ENCODE results near the gene OR10H4. TPM values are rescaled to one million over a fixed set of nuclear protein-coding genes. Genes with fewer than 3 reads are reported as not detected.
"Not testable (repeated sequence)": the region's sequence is repeated elsewhere in the genome, so short reads cannot be mapped to it uniquely, and the experiment has no call there.

The OR10H4 gene, protein sequence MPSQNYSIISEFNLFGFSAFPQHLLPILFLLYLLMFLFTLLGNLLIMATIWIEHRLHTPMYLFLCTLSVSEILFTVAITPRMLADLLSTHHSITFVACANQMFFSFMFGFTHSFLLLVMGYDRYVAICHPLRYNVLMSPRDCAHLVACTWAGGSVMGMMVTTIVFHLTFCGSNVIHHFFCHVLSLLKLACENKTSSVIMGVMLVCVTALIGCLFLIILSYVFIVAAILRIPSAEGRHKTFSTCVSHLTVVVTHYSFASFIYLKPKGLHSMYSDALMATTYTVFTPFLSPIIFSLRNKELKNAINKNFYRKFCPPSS
- not detected in 2 replicates for total RNA-seq (2014; rRNA removed; shearing (Covaris generic))

DNA sequence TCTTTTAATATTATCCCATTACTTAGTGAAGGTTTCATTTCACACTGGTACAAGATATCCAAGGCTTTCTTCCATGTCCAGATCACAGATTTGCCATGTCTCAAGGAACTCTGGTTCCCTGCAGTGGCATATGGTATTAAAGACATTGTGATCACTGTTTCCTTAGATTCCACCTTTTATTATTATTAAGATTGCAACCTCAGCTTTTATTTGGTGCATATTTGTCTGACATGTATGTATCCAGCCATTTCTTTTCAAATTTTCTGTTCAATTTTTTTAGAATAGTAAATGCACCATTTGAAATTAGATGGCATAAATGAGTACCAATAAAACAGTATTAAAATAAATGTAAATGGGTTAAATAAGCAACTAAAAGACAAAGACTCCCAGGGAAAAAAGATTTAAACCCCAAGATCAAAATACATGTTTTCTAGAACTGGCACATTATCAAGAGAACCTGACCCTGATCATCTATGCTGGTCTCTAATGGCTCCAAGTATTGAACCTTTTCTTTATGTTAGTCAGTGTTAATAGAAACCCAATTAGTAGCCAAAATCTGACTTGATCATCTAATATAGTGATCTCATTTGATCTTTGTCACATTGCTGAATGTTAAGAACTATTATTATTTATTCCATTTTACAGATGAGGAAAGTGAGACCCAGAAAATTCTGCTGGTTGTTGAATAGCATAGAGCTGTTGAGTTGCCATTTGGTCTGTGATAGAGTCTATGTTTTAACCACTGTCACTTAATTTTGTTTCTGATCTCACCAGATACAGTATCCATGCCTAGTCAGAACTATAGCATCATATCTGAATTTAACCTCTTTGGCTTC, at the start of gene OR10H4:
OR10H4 (plus strand) TSS at position 786 of the 836 bp plus-strand sequence; CDS start at position 786, 0 bp downstream.
- DNase-seq (ENCODE audit: low spot score) = no peak

DNA sequence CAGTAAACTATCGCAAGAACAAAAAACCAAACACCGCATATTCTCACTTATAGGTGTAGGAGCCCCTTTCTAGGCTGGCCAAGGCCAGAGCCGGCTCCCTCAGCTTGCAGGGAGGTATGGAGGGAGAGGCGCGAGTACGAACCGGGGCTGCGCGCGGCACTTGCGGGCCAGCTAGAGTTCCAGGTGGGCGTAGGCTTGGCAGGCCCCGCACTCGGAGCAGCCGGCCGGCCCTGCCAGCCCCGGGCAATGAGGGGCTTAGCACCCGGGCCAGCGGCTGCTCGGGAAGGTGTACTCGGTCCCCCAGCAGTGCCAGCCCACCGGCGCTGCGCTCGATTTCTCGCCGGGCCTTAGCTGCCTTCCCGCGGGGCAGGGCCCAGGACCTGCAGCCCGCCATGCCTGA, 49.2 kb upstream of the OR10H4 start:
- DNase-seq (ENCODE audit: low spot score) = not testable (repeated sequence)

DNA sequence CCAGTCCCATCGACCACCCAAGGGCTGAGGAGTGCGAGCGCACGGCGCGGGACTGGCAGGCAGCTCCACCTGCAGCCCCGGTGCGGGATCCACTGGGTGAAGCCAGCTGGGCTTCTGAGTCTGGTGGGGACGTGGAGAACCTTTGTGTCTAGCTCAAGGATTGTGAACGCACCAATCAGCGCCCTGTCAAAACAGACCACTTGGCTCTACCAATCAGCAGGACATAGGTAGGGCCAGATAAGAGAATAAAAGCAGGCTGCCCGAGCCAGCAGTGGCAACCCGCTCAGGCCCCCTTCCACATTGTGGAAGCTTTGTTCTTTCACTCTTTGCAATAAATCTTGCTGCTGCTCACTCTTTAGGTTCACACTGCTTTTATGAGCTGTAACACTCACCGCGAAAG, 48.8 kb upstream of the OR10H4 start:
- DNase-seq (ENCODE audit: low spot score) = not testable (repeated sequence)

DNA sequence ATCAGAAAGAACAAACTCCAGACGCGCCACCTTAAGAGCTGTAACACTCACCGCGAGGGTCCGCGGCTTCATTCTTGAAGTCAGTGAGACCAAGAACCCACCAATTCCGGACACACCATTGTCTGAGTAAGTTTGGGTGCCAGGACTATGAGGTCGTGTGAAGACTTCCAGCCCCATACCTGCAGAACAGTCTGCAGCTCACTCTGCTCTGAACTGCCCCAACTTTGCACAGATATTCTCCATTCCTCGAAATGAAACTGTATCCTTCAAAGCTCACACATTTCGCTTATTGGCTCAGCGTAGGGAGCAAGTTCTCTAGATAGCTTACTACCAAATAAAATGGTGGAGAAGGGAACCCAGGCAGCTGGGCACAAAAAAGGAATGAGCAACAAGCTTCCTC, 48.3 kb upstream of the OR10H4 start:
- no peak for DNase-seq (ENCODE audit: low spot score)

DNA sequence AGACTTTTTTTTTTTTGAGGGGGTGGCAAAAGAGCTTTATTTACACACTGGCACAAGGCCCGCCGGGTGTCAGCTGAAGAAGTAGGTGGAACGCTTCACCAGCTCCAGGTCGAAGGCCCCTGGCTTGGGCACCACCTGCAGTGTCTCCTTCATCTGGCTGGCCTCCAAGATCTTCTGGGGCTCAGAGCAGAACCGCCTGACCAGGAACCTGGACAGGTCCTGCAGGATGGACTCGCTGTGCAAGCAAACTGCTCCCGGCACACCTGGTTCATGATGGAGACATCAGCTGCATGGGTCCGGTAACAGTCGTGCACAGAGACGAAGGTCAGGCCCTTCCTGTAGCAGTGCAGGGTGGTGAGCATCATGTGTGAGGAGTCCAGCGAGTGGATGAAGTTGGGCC, 46.6 kb upstream of the OR10H4 start:
- no peak for DNase-seq (ENCODE audit: low spot score)

DNA sequence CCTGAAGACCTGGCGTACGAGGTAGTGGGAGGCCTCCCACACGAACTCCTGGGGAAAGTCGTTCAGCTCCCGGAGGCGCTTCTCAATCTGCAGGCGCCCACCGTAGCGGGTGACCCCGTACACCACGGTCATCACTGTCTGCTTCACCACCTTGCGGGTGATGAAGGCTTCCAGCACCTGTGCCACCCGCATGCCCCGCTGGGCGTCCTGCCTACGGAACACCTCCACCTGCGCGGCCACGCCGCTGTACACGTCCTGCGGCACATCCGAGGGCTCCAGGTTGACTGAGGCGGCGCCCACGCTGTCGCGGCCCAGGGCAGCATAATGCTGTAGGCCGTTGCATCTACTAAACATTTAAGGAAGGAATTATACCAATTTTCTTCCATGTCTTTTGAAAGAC, 45.9 kb upstream of the OR10H4 start:
- DNase-seq (ENCODE audit: low spot score) = not testable (repeated sequence)

DNA sequence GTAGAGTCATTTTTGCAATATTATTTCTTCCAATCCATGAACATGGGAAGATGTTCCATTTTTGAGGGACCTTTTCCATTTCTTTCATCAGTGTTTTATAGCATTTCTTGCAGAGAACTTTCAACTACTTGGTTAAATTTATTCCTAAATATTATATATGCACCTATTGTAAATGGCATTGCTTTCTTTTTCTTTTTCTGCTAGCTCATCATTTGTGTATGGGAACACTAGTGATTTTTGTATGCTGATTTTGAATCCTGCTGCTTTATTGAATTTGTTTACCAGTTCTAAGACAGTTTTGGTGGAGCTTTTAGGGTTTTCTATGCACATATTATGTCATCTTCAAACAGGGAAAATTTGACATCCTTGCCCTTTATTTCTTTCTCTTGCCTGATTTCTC, 43.8 kb upstream of the OR10H4 start:
- DNase-seq (ENCODE audit: low spot score) = no peak

DNA sequence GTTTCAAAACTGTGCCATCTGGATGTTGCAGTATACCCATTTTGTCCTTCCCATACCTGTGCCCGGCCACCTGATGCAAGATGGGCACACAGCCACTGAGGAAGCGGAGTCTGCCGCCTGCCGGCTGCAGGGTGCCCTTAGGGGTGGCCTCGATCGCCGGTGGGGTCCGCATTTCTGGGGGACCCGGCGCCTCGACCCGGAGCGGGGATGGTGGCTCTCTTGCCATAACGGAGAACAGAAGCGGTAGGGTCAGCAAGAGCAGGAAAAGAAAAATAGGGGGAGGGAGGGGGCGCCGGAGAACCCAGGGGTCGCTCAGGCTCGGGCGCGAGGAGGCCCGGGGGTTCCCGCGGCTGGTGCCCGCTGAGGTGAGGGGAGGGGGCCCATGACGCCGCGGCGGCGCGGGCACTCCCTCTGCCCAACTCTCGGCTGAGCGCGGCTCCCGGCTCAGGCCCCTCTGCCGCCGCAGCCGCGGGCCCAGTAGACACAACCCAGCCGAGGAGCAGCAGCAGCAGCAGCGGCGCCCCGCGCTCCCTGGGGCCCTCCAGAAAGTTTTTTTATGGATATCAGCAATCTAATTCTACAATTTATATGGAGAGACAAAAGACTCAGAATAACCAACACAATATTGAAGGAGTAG, 37.1 kb upstream of the OR10H4 start:
- no peak for DNase-seq (ENCODE audit: low spot score)

DNA sequence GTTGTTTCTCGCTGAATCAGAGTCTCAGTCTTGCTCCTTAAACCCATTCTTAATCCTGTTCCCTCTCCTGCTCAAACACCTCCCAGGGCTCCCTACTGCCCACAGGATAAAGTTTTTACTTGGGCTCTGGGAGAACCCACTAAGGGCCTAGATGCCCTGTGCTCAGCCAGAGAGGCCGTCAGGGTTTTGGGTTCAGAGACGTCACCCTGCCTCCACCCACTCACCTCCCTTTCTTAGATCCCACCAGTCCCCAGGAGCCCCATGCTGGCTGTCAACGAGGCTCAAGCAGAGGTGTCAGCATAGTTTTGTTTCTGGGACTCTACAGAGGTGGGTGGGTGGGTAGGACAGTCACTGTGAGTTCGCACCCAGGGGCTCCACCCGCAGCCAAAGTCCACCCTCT, 35.4 kb upstream of the OR10H4 start:
- DNase-seq (ENCODE audit: low spot score) = no peak

DNA sequence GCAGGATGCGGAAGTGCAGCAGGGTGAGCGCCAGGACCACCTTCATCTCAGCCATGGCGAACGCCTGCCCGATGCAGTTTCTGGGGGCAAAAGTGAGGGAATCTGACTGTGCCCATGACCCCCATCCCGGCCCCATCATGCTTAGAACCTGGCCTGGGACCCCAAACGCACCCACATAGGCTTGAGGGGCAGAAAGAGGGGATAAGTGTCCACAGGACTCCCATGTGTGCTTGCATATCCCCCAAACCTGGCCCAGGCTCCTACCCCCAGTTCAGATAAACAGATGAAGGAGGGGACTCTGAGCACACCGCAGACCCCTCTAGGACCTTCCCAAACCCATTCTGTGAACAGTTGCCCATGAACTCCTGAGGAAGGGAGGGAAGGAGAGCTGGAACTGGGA, 35.0 kb upstream of the OR10H4 start:
- no peak for DNase-seq (ENCODE audit: low spot score)

DNA sequence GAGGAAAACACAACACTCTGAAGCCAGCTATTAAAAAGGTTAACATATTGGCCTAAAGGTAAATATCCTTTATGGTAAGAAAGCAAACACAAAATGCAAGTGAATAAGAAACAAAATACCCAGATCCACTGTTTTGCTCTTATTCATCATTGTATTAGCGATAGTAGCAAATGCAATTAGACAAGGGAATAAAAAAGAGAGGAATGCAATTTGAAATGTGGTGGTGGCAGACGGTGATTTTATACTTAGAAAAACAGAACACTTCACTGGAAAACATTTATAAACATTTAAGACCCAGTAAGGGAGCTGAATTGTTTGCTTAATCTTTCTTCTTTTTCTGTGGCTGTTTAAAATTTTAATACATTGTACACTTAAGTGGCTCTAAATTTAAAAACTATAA, 33.7 kb upstream of the OR10H4 start:
- DNase-seq (ENCODE audit: low spot score) = no peak

DNA sequence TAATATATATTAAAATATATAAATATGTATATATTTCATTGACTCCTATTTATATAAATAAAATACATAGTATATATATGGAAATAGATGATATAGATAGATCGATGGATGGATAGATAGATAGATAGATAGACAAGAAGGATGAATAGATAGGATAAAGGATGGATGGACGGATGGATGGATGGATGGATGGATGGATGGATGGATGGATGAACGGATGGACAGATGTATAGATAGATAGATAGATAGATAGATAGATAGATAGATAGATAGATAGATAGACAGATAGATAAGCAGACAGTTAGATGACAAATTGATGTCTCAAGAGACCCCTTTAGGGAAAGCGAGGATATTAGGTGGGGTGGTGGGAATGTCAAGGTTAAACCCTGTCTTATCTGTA, 29.6 kb upstream of the OR10H4 start:
- DNase-seq (ENCODE audit: low spot score) = no peak

DNA sequence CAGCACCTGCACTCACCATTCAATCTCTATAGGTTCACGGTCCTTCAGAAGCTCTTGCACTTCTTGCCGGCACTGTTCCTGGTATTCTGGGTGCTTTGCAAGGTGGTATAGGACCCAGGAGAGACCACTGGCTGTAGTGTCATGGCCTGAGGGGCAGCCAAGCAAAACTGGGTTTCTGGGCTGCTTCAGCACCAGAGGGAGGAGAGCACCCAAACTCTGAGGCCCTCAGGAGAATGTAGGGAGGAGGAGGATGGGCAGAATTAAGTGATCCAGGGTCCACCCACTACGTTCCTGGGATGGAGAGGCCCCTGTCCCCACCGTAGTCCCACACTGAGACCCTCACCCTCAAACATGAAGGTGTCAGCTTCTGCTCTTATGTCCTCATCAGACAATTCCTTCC, 26.8 kb upstream of the OR10H4 start:
- no peak for DNase-seq (ENCODE audit: low spot score)

DNA sequence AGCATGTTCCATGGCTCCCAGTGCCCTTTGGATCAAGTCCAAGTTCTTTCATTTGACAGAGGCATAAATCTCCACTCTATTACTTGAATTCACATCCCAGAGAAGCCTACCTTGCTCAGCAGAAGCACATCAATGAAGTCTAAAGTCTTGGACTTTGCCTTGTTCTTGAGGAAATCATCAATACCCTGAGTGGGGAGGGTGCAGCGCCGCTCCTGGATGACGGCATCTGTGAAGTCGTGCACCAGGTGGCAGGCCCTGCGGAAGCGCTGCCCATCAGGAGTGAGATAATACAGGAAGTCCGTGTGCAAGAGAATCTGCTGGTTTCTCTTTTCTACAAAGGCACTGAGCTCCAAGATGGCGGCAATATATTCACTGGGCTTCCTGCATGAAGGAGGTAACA, 25.1 kb upstream of the OR10H4 start:
- DNase-seq (ENCODE audit: low spot score) = no peak

DNA sequence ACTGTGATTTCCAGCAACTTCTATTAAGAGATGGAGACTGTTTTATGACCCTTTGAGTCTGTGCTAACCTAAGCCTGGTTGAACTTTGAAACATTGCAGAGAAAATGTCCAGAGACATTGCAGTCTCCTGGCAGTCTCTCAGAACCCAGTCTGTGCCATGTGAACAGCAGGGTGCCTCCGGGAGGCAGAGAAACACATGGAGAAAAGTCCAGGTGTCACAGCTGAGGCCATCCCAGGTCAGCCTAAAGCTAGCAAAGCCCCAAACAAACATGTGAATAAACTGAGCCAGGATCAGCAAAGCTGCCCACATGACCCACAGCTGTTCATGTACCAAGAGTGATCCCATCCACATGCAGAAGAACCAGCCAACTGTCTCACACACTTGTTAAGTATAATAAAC, 22.3 kb upstream of the OR10H4 start:
- DNase-seq (ENCODE audit: low spot score) = no peak

DNA sequence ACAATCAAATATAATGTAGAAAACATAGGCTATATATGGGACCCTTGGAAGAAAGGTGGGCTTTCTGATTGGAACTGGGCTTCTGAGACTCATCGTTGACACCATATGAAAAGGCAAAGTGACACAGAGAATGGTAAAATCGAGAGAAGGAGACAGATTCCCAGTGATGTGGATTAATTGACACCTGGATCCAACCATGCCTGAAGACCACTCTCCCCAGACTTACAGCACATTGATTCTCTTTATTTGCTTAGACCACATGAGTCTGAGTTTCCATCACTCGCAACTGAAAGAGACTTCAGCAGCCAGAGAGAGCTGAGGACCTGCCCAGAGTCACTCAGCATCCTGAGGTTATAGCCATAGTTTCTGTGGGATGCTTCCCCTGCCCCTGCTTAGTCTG, 20.5 kb upstream of the OR10H4 start:
- DNase-seq (ENCODE audit: low spot score) = no peak

DNA sequence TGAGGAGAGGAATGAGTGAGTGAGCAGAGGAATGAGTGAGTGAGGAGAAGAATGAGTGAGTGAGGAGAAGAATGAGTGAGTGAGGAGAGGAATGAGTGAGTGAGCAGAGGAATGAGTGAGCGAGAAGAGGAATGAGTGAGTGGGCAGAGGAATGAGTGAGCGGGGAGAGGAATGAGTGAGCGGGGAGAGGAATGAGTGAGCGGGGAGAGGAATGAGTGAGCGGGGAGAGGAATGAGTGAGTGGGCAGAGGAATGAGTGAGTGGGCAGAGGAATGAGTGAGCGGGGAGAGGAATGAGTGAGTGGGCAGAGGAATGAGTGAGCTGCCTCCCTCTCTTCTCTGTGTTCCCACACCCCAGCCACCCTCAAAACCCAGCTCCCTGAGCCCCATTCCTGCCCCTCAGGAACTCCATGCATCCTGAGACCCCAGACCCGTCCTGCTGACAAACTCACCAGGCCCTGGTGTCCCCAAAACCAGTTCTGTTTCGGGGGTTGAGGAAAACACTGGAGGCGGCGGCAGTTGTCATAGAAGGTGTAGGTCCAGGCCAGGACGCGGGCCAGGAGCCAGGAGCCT, 15.0 kb upstream of the OR10H4 start:
- not testable (repeated sequence) for DNase-seq (ENCODE audit: low spot score)

DNA sequence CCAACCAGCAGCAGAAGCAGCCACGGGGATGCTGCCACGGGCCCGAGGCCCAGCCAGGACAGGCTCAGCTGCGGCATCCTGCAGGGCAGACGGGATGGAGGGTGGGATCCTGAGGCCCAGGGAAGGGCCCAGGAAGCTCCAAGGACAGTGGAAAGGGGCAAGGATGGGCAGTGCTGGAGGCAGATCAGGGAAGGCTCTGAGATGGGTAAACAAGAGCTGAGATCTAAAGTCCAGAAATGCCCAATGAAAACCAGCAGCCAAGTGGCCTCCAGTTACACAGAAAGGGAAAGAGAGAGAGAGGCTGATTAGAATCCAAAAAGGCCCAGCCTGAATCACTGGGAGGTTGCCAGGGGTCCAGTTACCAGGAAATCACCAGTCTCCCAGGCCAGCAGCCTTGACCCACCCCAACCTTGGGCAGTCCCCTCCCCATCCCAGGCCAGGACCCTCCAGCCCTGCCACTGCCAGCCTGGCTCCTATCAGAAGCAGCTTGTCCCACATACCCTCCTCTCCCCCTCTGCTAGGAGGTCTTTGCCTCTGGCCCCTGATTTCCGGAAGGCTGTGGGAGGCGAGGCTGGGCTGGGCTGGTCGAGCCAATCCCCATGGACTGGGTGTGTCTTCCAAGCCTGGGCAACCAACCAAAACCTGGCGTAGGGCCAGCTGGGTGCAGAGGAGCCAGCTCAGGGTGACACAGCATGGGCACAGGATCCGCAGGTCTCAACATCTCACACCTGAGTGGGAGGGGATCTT, 14.3 kb upstream of the OR10H4 start, which contains the start of gene CYP4F11:
CYP4F11 (minus strand) TSS at position 198 of the 747 bp plus-strand sequence; CDS start at position 77, 121 bp downstream.
- DNase-seq (ENCODE audit: low spot score) = peak; percentile 51

DNA sequence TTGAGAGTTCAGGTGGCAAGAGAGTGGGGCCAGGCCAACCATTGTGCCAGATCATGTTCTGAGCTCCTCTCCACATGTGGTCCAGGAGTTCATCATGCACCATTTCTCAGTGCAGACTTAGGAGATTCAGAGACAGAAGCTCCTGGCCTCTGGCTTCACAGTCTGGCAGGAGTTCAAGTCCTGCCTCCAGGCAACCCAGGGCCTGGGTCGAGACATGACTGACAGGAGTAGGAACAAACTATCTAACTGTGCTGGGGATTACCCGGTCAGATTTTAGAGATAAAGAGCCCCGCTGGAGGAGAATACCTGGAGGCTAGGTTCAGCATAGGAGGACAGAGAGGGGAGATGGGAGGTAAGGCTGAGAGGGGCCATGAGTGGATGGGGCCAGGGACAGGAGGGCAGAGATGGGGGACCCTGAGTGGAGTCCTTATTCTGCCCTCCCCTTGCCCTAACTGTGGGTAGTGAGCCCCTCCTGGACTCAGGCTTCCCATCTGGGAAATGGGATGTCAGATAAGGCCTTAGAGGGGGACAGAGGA, 13.6 kb upstream of the OR10H4 start:
- DNase-seq (ENCODE audit: low spot score) = peak; percentile 3

DNA sequence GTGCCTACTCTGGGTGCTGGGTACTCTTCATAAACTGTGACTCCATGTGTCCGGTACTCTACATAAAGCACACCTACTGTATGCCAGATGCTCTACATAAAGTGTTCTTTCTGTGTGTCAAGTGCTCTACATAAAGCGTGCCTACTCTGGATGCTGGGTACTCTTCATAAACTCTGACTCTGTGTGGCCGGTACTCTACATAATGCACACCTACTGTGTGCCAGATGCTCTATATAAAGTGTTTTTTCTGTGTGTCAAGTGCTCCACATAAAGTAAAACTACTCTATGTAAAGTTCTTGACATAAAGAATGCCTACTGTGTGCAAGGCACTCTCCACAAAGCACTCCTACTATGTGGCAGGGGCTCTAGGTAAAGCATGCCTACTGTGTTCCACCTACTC, 12.6 kb upstream of the OR10H4 start:
- DNase-seq (ENCODE audit: low spot score) = no peak

DNA sequence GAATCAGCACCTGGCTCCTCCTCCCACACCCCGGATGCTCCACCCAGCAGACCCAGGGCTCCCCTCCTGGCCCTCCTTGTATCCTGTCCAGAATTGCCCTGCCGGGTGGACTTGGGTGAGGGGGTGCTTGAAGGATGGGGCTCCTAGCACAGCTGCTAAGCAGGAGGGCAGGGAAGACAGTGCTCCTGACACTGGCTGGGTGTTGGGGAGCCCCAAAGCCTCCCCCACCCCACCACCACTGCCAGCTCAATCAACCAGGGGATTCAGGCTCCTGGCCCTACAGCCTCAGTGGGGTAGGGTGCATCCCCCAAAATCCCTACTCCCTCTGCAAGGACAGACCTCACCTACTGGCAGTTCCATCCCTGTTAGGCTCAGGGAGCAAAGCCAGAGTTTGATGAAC, 11.9 kb upstream of the OR10H4 start:
- no peak for DNase-seq (ENCODE audit: low spot score)
